EL (cell line): ENCODE data around the gene SMYD3.
A peak's percentile ranks its signal among the peaks of the same experiment; 100 is the strongest.

ENCODE experiments used
- DNase-seq: peaks from one replicate; pipeline ENCODE4 v3.0.0-alpha.2; 2016

The SMYD3 gene

DNA sequence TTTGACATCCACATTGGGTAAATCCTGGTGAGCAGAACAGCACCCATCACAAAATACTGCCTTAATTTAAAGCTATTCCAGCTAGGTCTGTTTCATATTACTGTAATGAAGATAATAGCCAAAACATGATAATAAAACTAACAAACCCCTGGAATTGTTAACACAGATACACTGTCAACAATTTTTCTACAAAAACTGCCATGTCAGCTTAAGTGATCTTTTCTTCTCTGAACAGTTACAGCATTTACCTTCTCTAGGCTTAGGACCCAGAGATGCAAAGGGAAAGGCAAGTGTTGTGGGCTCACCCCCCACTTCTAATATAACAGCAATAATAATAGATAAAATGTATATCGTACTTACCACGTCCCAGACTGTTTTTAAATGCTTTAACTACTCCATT, 92.1 kb downstream of the SMYD3 start:
- DNase-seq: no peak

GRCh38 chr1:246413430-246413829, 93.6 kb downstream of the SMYD3 start:
- DNase-seq: no peak

GRCh38 chr1:246404078-246404477, 103.0 kb downstream of the SMYD3 start:
- DNase-seq: no peak

- no peak for DNase-seq
Observed at GRCh38 chr1:246398126-246398813, 108.8 kb downstream of the SMYD3 start.

- DNase-seq: no peak
Observed at GRCh38 chr1:246397046-246397445, 110.0 kb downstream of the SMYD3 start.

- DNase-seq: no peak
Observed at GRCh38 chr1:246396322-246396721, 110.8 kb downstream of the SMYD3 start.

- DNase-seq: no peak
Observed at GRCh38 chr1:246394121-246394520, 113.0 kb downstream of the SMYD3 start.

GRCh38 chr1:246390855-246391254, 116.2 kb downstream of the SMYD3 start:
- no peak for DNase-seq

DNA sequence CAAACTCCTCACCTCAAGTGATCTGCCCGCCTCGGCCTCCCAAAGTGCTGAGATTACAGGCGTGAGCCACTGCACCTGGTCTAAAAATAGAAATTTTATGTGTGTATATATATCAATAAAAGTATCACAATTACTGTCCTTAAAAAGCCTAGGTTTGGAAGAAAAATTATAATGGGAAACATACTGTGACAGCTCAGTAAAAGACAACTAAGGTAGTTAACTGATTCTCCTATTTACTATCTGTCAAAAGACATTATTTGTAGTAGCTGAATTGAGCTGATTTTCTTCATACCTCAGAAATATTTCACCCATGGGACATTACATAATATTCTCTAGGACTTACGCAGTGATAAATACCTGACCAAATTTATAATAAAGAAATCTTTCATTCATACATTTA, 122.5 kb downstream of the SMYD3 start:
- DNase-seq: no peak

DNA sequence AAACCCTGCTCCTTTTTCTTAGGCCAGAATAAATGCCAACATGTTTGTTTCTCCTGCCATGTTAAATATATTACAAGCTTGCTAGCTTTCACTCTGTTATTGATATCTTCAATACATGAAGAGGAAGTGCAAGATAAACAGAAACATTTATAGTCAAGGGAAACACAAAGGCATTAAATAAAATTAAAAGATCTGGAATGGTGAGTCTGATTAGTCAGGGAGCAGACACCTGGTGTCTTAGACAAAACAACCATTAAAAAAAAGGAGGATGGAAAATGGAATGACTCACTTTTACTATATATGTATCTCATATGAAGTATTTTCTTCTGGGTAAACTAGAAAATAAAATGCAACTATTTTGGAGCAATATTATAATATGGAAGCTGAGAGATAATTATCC, 123.3 kb downstream of the SMYD3 start:
- no peak for DNase-seq

GRCh38 chr1:246383239-246383589, 123.9 kb downstream of the SMYD3 start:
- no peak for DNase-seq

DNA sequence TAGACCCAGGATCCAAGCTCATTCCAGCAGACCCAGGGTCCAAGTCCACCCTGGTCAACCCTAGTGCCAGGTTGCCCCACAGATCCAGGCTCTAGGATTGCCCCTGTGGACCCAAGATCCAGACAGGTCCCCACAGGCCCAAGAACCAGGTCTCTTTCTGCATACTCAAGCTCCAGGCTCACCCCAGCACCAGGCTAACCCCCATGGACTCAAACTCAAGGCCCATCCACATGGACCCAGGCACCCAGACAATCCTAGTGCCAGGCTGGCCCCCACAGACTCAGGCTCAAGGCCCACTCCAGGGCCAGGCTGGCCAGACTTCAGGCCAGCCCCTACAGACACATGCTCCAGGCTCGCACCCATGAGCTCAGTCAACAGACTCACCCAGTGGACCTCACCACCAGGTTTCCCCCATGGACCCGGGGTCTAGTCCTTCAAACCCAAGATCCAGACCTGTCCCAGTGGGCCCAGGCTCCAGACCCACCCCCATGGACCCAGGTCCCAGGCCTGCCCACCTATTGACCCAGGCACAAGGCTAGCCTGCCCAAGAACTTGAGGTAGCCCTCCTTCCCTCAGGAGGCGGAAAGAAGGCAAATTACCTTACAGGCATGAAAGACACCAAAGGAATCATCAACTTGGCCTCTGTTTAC, 124.4 kb downstream of the SMYD3 start:
- no peak for DNase-seq

- DNase-seq: no peak
Observed at GRCh38 chr1:246381452-246381851, 125.6 kb downstream of the SMYD3 start.

DNA sequence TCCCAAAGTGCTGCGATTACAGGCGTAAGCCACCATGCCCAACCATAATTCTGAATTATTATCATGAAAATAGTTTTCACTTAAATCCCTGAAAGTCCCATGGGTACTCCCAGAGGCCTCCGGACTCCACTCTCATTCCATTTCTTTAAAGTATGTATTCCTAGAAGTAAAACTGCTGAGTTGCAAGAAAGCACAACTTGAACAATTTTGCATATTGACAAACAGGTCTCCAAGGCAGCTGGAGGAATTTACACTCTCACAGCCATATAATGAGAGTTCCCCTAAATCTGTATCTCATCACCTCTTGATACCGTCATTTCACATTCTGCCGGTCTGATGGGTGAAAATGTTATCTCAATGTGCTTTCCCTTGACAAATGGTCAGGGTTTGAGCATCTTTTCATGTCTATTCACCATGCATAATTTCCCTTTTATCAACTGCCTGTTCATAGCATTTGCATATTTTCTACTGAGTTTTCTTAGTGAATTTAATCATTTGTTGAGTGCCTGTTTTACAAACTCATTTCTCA, 129.4 kb downstream of the SMYD3 start:
- DNase-seq: no peak

DNA sequence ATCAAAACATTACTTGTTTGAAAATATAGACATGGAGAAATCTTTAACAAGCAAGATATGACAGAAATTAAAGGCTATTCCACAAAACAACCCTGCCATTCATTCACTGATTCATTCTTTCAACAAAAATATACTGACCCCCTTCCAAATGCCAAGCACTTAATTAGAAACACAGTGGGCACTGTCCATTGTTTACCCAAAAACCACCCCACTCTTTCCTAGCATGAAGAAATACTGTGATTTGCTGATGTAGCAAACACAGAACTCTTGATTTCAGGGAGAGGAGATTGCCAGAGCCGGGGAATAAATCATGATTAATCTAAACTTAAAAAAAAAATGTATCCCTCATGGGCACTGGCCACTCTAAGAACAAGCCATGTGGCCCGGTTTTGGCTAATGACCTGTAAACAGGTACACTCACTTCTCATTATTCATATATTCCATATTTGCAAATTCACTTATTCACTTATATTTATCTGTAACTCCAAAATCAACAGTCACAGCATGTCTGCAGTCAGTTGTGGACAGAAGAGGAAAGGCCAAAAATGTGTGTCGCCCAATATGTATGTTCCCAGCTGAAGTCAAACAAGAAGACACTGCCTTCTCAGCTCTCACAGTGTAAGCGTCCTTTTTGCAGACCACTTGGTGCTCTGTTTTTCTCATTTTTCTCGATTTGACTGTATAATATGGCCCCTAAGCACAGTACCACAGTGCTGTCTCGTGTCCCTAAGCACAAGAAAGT, 133.1 kb downstream of the SMYD3 start:
- no peak for DNase-seq

DNA sequence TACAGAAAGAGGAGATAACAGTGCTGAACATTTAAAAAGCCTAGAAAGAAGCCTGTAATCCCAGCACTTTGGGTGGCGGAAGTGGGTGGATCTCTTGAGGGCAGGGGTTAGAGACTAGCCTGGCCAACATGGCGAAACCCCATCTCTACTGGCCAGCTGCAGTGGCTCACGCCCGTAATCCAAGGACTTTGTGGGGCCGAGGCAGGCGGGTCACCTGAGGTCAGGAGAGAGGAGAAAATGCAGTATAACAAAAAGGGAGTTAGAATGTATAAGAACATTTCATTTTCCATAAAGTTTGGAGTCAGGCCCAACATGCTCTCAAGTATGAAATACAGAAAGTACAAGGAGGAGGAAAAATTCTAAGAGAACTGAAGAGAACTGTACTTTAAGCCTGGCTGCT, 134.5 kb downstream of the SMYD3 start:
- no peak for DNase-seq

DNA sequence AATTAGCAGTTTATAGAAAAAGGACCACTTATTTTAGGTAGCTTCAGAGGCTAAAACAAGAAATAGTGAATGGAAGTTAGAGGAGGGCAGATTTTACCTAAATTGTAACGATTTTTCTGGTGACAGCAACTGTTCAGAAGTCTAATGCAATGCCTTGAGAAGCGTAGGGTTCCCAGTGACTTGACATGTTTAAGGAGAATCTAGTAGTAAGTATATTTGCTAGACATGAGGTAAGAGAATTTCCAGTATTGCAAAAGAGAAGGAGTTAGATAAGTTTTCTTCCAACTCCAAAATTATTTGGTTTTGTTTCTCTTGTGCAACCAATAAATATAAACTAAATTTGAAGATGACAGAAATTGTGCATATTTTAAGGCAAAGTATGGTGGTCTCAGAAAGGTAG, 140.0 kb downstream of the SMYD3 start:
- no peak for DNase-seq

DNA sequence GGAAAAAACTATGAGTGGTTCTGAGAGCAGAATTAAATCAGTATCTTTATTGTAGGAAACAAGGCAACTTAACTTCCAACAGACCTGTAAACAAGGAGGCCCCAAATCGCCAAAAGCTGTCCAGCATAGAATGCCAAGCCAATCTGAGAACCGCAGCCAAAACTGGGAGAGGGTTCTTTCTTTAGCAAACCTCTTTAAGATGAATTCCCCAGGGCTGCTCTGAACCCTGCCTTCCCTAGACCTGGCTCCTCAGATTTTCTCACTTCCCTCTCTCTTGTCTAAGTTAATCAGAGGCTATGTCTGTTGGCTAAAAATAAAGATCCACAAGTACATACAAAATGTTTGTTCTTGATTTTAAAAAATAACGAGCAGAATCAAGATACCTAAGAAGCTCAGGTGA, 141.4 kb downstream of the SMYD3 start:
- DNase-seq: no peak

DNA sequence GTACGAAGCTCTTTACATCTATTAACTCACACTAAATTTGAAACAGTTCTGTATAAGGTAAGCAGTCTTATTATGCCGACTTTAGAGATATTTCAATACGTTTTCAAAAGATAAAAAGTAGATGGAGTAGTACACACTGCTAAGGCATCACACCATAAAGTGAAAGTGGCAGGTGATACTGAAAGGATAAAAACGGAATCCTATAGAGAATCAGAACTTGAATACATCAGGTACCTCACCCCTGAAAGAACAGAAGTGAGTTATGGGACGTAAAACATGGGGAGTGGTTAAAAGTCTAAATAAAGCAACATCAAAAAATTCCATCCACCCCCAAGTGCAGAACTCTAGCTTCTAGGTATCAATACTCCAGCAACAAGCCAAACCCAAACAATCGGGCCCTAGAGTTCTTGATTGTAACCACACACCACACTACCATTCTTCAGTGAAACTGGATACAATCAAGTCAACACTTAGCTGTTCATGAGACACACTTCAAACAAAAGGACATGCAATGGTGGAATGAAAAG, 142.6 kb downstream of the SMYD3 start:
- DNase-seq: no peak

GRCh38 chr1:246357014-246357598, 150.0 kb downstream of the SMYD3 start:
- DNase-seq: peak; percentile 25

DNA sequence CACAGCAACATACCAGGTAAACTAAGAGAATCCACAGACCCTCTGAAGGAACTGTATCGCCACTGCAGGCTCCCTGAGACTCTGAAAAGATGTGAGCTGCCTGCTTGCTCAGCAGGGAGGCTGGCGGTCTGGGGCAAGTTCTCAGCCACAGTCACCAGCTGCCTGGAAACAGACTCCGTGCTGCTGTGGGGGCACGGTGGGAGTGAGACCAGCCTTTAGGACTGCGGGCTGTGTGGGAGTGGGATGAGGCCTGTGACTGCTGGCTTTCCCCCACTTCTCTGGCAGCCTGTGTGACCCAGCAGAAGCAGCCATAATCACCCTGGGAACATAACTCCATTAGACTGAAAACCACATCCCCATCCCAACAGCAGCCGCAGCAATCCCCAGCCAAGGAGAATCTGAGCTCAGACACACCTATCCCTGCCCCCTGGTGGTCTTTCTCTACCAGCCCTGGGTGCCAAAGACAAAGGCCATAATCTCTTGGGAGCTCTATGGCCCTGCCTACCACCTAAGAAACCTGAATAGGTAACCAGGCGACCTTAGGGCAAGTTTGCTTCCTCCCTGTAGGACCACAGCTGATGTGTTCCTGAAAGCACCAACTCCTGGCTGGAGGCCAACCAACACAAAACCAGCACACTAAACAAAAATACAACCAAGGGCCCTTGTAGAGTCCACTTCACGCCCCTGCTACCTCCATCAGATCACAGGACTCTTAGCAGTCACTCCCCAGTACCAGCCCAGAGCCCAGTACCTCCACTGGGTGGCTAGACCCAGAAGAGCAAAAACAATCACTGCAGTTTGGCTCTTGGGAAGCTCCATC, 151.5 kb downstream of the SMYD3 start:
- no peak for DNase-seq

DNA sequence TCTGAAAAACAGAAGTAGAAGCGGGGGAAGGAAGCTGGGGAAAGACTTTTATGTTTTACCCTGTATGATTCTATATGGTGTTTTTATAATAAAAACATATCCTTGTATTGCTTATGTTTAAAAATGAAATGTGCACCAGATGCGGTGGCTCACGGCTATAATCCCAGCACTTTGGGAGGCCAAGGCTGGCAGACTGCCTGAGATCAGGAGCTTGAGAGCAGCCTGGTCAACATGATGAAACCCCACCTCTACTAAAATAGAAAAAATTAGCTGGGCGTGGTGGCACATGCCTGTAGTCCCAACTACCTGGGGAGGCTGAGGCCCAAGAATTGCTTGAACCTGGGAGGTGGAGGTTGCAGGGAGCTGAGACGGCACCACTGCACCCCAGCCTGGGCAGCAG, 155.4 kb downstream of the SMYD3 start:
- no peak for DNase-seq

GRCh38 chr1:246350745-246351144, 156.3 kb downstream of the SMYD3 start:
- DNase-seq: no peak
